ENCODE results near the gene ZNF319. TPM values are rescaled to one million over a fixed set of nuclear protein-coding genes. Genes with fewer than 3 reads are reported as not detected.

The ZNF319 gene
- total RNA-seq, 2 experiments from 2014 or later: 4.7 to 12.7 TPM

DNA sequence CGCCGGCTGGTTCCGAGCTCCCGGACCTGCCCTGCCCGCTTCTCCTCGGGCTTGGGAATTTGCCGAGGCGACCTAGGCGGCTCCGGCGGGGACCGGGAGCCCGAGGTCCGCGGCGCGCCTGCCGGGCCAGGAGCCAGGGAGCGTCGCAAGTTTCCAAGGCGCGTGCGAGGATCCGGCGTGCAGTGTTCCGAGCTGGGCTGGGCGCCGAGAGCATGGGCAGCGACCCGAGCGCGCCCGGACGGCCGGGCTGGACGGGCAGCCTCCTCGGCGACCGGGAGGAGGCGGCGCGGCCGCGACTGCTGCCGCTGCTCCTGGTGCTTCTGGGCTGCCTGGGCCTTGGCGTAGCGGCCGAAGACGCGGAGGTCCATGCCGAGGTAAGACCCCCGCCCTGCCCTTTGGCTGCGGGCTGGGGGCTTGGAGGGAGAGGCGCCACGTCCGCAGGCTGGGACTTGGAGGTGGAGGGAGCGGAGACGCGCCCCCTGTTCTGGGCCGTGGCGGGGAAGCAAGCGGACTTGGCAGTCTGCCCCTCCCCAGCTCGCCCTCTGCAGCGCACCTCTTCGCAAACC, 25.8 kb upstream of the ZNF319 start:
- DNase-seq (ENCODE audit: low spot score): no peak
- Histone ChIP-seq H4K20me1 (ENCODE audit: insufficient read depth, low read length) (no peaks in the 10 kb centered on the region), H3K9me2 (ENCODE audit: insufficient read depth, low read length) (no peaks in the 10 kb centered on the region), H3K4me3 (ENCODE audit: low read depth, low read length, poor library complexity, severe bottlenecking) (peak overlapping the region; percentile 66), H3K36me3 (ENCODE audit: insufficient read depth, low read length) (no peaks in the 10 kb centered on the region), H3K4me2 (ENCODE audit: low read length) (peak overlapping the region; percentile 95), H3K9me3 (ENCODE audit: low read length) (no peaks in the 10 kb centered on the region), H2AFZ (ENCODE audit: low read length) (peak overlapping the region; percentile 59; the same call in 1 of the 2 replicates), H3K79me2 (ENCODE audit: insufficient read depth, low read depth, low read length) (no peaks in the 10 kb centered on the region), H3K4me1 (ENCODE audit: insufficient read depth, low read length, poor library complexity, severe bottlenecking) (no peaks in the 10 kb centered on the region), H3K27ac (ENCODE audit: low read depth, low read length, poor library complexity, severe bottlenecking) (no peak overlapping the region)
- ChIA-PET CTCF (ENCODE audit: unreplicated experiment) (no interaction called here), POLR2A (no interaction called here)
- TF ChIP-seq EZH2phosphoT487 (IDR thresholded peaks at IDR 0.05; ENCODE audit: borderline replicate concordance, low read depth, low read length) (no peak), CTCF (conservative IDR thresholded peaks at IDR 0.05; ENCODE audit: low read length) (no peak)
- intact Hi-C loops (cut with micrococcal nuclease; ENCODE audit: unreplicated experiment): loop anchor here (5.0 kb wide), 1 partner anchor 171 kb away; the partner anchor contains the start of gene CSNK2A2
- BruUV-seq (replicated peaks): no TSS peak

DNA sequence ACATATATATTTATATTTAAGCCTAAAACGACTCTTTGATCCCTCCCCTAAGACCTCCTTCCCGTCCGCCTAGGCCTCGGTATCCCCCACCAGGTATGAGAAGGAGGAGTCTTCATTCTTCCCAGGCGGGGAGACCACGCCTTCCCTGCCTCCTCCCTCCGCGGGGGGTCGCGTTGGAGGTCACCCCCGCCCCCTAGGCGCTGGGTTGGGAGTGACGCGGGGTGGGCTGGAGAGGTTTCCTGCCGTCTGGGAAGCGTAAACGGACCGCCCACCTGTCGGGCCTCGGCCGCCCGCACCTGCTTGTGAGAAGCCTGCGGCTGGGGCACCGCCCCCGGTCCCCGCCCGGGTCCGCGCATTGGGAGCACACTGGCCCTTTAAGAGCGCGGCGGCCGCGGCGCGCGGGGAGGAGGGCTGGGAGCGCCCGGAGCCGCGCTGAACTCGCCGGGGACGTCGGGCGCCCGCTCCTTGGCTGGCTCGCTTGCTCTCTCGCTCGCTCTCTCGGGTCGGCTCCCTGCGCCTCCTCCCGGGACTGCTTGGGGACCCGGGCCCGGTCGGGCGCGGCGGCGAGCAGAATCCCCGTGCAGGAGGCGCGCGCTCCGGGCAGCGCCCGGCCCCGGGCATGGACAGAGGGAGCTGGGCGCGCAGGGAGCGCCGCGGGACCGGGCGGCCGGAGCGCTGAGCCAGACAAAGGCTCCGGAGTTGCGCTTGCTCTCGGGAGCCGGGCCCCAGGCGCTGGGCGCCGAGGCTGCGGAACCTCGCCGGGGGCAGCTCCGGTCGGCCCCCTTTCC, 25.1 kb upstream of the ZNF319 start, which contains the start of gene MMP15:
Gene MMP15 (plus strand): TSS at position 404 of the 788 bp plus-strand sequence. CDS start 597 bp downstream, outside the sequence.
- Histone ChIP-seq H3K4me1 (ENCODE audit: insufficient read depth, low read length, poor library complexity, severe bottlenecking) (peaks cover 3% of the 10 kb centered on the region), H3K79me2 (ENCODE audit: insufficient read depth, low read depth, low read length) (no peaks in the 10 kb centered on the region), H3K4me2 (ENCODE audit: low read length) (peak within 1 kb of the TSS; percentile 95), H3K9me3 (ENCODE audit: low read length) (no peaks in the 10 kb centered on the region), H4K20me1 (ENCODE audit: insufficient read depth, low read length) (no peaks in the 10 kb centered on the region), H3K27ac (ENCODE audit: low read depth, low read length, poor library complexity, severe bottlenecking) (no peak within 1 kb of the TSS), H3K9me2 (ENCODE audit: insufficient read depth, low read length) (no peaks in the 10 kb centered on the region), H3K36me3 (ENCODE audit: insufficient read depth, low read length) (no peaks in the 10 kb centered on the region; the same call in 1 of the 2 replicates), H3K4me3 (ENCODE audit: low read depth, low read length, poor library complexity, severe bottlenecking) (peak within 1 kb of the TSS; percentile 66), H2AFZ (ENCODE audit: low read length) (peak within 1 kb of the TSS; percentile 59; the same call in 1 of the 2 replicates)
- intact Hi-C loops (cut with micrococcal nuclease; ENCODE audit: unreplicated experiment): loop anchor here (5.0 kb wide), 1 partner anchor 172 kb away; the partner anchor contains the start of gene CSNK2A2
- DNase-seq (ENCODE audit: low spot score): peak; percentile 51
- ChIA-PET POLR2A (no interaction called here), CTCF (ENCODE audit: unreplicated experiment) (interaction anchor here (0.6 kb wide), 1 partner anchor 90 kb away, joined by 4 read pairs; no protein-coding TSS in a partner anchor)
- BruUV-seq (replicated peaks): no TSS peak
- no peak for TF ChIP-seq CTCF (conservative IDR thresholded peaks at IDR 0.05; ENCODE audit: low read length)
- TF ChIP-seq EZH2phosphoT487 (IDR thresholded peaks at IDR 0.05; ENCODE audit: borderline replicate concordance, low read depth, low read length): no peak

Measured in OCI-LY7 (cell line).